Muscle layer of duodenum (tissue), 2 donors: ENCODE data around the gene FCHSD2.

Experiments used
- H3K27ac ChIP-seq: one replicate; pipeline ENCODE4 v1.7.0; 2013; ENCODE audit warnings: mild to moderate bottlenecking, low read length
- H3K27me3 ChIP-seq: one replicate; pipeline ENCODE4 v1.7.0; 2013; ENCODE audit warnings: low read depth, mild to moderate bottlenecking, control low read depth, low read length
- H3K36me3 ChIP-seq, 2 donors: one replicate each; pipeline ENCODE4 v1.7.0; 2013; ENCODE audit warnings: low read length in 2 of 2, control low read depth in 1 of 2, mild to moderate bottlenecking in 1 of 2; ENCODE audit not compliant: insufficient read depth in 2 of 2, control insufficient read depth in 1 of 2
- H3K4me1 ChIP-seq, 2 donors: one replicate each; pipeline ENCODE4 v1.7.0; 2013; ENCODE audit warnings: low read length in 2 of 2, mild to moderate bottlenecking in 2 of 2, control low read depth in 1 of 2, moderate library complexity in 1 of 2; ENCODE audit not compliant: insufficient read depth in 2 of 2, control insufficient read depth in 1 of 2
- H3K4me3 ChIP-seq, 2 donors: one replicate each; pipeline ENCODE4 v1.7.0; 2013; ENCODE audit warnings: low read length in 2 of 2, low read depth in 1 of 2, mild to moderate bottlenecking in 1 of 2
- H3K9me3 ChIP-seq, 2 donors: one replicate each; pipeline ENCODE4 v1.7.0; 2013; ENCODE audit warnings: low read length in 2 of 2, control low read depth in 1 of 2, mild to moderate bottlenecking in 1 of 2; ENCODE audit not compliant: control insufficient read depth in 1 of 2
- donor health status: healthy.

Gene FCHSD2

GRCh38 chr11:73182824-73183321 is 40.8 kb upstream of the FCHSD2 start:
- no peaks in the 10 kb centered on the region for H3K27me3 ChIP-seq
- H3K27ac ChIP-seq: no peak overlapping the region
- H3K4me3 ChIP-seq: no peak overlapping the region
- H3K9me3 ChIP-seq: no peaks in the 10 kb centered on the region
- H3K4me1 ChIP-seq: peaks cover 0 to 7% of the 10 kb centered on the region in 2 donors
- H3K36me3 ChIP-seq: no peaks in the 10 kb centered on the region

- H3K27ac ChIP-seq: no peak overlapping the region
- H3K27me3 ChIP-seq: no peaks in the 10 kb centered on the region
- H3K4me1 ChIP-seq: peaks cover 6 to 25% of the 10 kb centered on the region in 2 donors
- H3K9me3 ChIP-seq: no peaks in the 10 kb centered on the region
- H3K4me3 ChIP-seq: no peak overlapping the region
- H3K36me3 ChIP-seq: no peaks in the 10 kb centered on the region
These were observed 36.6 kb upstream of the FCHSD2 start for GRCh38 chr11:73178681-73179080.

GRCh38 chr11:73177778-73178539 is 35.8 kb upstream of the FCHSD2 start:
- Histone ChIP-seq H3K27me3 (no peaks in the 10 kb centered on the region), H3K4me1 (peaks cover 6 to 25% of the 10 kb centered on the region in 2 donors), H3K9me3 (no peaks in the 10 kb centered on the region), H3K27ac (peak overlapping the region; percentile 14), H3K36me3 (no peaks in the 10 kb centered on the region), H3K4me3 (no peak overlapping the region)

DNA sequence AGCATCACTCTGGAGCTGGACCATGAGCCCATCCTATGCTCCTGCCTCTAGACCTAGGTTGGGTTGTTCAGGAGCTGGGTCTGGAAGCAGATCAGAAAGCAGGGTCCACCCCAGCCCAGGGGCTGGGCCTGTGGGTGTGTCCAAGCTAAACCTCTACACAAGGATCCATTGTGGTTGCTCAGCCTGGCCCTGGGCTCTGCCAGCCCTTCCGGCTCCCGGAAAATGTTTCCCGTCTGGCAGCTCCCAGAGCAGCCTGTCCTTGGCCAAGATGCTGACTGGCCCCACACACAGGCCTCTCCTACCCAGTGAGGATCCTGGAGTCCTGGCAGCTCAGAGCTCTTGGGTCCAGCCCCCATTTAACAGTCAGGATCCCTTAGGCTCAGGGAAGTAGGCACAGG is 35.3 kb upstream of the FCHSD2 start:
- Histone ChIP-seq H3K27ac (peak overlapping the region; percentile 14), H3K27me3 (no peaks in the 10 kb centered on the region), H3K36me3 (no peaks in the 10 kb centered on the region), H3K4me1 (peaks cover 6 to 25% of the 10 kb centered on the region in 2 donors), H3K4me3 (no peak overlapping the region), H3K9me3 (no peaks in the 10 kb centered on the region)

DNA sequence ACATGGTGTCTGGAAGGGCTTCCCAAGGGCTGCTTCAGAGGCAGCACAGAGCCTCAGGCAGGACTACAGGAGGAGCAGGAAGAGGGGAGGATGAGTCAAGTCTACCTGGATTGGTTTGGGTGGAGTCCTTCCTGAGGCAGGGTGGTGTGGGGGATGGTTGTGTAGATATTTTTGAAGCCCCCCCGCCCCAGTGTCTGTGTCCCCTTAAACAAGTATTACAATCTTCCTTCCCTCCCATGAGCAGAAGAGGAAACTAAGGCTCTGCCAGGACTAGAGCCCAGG is 34.7 kb upstream of the FCHSD2 start:
- no peaks in the 10 kb centered on the region for H3K36me3 ChIP-seq
- peak overlapping the region; percentile 10 for H3K27ac ChIP-seq
- no peaks in the 10 kb centered on the region for H3K27me3 ChIP-seq
- no peak overlapping the region for H3K4me3 ChIP-seq
- peaks cover 6 to 25% of the 10 kb centered on the region in 2 donors for H3K4me1 ChIP-seq
- H3K9me3 ChIP-seq: no peaks in the 10 kb centered on the region

- no peaks in the 10 kb centered on the region for H3K9me3 ChIP-seq
- no peaks in the 10 kb centered on the region for H3K27me3 ChIP-seq
- peaks cover 6 to 25% of the 10 kb centered on the region in 2 donors for H3K4me1 ChIP-seq
- H3K4me3 ChIP-seq: no peak overlapping the region
- no peak overlapping the region for H3K27ac ChIP-seq
- no peaks in the 10 kb centered on the region for H3K36me3 ChIP-seq
These were observed 34.2 kb upstream of the FCHSD2 start for GRCh38 chr11:73176145-73176873.

DNA sequence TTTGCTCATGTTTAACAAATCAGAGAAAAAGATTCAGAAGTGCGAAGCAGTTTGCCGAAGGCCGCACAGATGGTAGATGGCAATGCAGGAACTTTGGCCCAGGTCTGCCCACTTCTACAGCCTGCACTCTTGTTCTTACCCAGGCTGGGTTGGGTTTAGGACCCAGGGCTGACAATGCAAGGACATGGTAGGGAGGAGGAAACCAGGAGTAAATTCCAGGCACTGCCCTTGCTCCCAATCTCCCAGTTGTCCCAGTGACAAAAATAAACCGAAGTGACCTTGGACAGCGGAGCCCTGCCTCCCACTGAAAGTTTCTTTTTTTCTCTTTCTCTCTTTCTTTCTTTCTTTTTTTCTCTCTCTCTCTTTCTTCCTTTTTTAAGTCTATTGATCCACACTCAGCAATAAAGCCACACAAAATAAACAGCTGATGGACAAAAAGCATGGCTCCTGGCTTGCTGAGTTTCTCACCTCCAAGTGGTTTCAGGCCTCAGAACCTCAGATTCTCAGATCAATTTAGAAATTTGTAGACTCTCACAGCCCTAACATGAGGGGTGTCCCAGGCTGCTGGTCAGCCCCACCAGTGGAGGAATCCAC is 33.5 kb upstream of the FCHSD2 start:
- Histone ChIP-seq H3K9me3 (no peaks in the 10 kb centered on the region), H3K27ac (no peak overlapping the region), H3K4me1 (peaks cover 6 to 25% of the 10 kb centered on the region in 2 donors), H3K36me3 (no peaks in the 10 kb centered on the region), H3K4me3 (no peak overlapping the region), H3K27me3 (no peaks in the 10 kb centered on the region)

- H3K4me3 ChIP-seq: no peak overlapping the region
- H3K27me3 ChIP-seq: no peaks in the 10 kb centered on the region
- peaks cover 6 to 25% of the 10 kb centered on the region in 2 donors for H3K4me1 ChIP-seq
- H3K36me3 ChIP-seq: no peaks in the 10 kb centered on the region
- no peaks in the 10 kb centered on the region for H3K9me3 ChIP-seq
- no peak overlapping the region for H3K27ac ChIP-seq
These were observed 32.3 kb upstream of the FCHSD2 start for GRCh38 chr11:73174495-73174791.

DNA sequence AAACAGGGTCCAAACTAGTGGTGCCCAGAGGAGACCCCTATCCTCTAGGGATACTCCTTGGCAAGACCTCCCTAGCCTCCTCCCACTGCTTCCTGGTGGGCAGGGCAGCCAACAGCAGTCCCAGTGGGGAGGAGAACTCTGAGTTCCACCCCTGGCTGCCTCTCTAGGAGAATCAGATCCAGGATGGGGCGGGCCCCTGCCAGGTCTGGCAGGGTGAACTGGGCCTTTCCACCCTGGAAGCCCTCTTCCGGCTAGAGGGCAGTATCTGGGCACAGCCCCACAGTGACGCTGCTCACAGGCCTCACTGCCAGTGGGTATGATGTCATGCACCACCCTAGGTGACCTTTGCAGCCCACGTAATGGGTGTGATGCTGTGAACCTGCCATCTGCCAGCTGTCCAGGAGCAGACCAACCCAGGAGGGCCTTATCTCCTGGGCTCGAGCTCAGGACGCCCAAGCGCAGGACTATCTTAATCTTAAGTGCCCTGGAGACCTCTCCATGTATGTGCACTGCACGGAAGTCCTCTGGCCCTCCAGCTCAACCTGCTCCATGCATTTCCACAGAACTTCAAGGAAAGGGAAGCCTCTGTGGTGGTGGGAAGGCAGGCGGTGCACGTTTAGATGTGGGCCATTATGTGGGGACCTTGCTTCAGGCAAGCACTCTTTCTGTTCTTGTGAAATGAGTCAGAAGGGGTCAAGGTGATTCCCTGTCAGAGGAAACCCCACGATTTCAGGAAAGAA is 31.8 kb upstream of the FCHSD2 start:
- Histone ChIP-seq H3K27ac (no peak overlapping the region), H3K4me3 (no peak overlapping the region), H3K36me3 (no peaks in the 10 kb centered on the region), H3K27me3 (no peaks in the 10 kb centered on the region), H3K9me3 (no peaks in the 10 kb centered on the region), H3K4me1 (peaks cover 6 to 25% of the 10 kb centered on the region in 2 donors)

GRCh38 chr11:73172992-73173656 is 31.0 kb upstream of the FCHSD2 start:
- Histone ChIP-seq H3K4me1 (peaks cover 6 to 25% of the 10 kb centered on the region in 2 donors), H3K4me3 (no peak overlapping the region), H3K36me3 (no peaks in the 10 kb centered on the region), H3K27ac (no peak overlapping the region), H3K9me3 (no peaks in the 10 kb centered on the region), H3K27me3 (no peaks in the 10 kb centered on the region)
